ENCODE data around the gene ALPI. TPM values are rescaled to one million over a fixed set of nuclear protein-coding genes. Genes with fewer than 3 reads are reported as not detected.

ALPI gene
- total and polyA plus RNA-seq, 7 donors, result 0.05 to 0.14 TPM; not detected in 5

DNA sequence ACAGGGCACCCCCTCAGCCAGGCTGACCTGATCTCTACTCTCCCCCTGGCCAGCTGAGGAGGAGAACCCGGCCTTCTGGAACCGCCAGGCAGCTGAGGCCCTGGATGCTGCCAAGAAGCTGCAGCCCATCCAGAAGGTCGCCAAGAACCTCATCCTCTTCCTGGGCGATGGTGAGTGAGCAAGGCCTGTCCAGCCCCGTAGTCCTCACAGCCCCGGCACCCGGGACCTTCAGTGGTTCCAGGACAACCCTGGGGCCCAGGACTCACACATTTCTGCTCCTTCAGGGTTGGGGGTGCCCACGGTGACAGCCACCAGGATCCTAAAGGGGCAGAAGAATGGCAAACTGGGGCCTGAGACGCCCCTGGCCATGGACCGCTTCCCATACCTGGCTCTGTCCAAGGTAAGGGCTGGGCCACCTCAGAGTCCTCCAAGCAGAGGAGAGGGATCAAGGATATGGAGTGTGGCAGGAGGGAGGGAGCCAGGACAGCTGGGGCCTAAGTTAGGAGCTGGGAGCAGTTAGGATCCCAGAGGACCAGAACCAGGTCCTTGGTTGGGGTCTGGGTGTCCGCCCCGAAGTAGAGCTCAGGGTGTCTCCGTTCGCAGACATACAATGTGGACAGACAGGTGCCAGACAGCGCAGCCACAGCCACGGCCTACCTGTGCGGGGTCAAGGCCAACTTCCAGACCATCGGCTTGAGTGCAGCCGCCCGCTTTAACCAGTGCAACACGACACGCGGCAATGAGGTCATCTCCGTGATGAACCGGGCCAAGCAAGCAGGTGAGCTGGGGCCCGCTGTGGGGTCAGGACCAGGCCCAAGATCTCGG is 555 bp downstream of the ALPI start:
- intact Hi-C loops (cut with DNase I), result loop anchor here in 1 of 2 donors (5.0 kb wide), 1 partner anchor 61 kb away; no protein-coding TSS in a partner anchor
- no peak overlapping the region for H3K27ac ChIP-seq
- H3K9me3 ChIP-seq, result no peaks in the 10 kb centered on the region
- no peak for ATAC-seq
- DNase-seq, result peak in 1 of 2 donors; percentile 45
- no peaks in the 10 kb centered on the region for H3K4me1 ChIP-seq
- H3K4me3 ChIP-seq, result no peak overlapping the region
- no peaks in the 10 kb centered on the region for H3K36me3 ChIP-seq (ENCODE audit: insufficient read depth in 1 of 2, low read depth in 1 of 2)
- H3K27me3 ChIP-seq (ENCODE audit: insufficient read depth in 3 of 3, low read length in 2 of 3), result peaks cover 0 to 16% (median 0%) of the 10 kb centered on the region in 3 donors
- no peak for TF ChIP-seq CTCF (IDR thresholded peaks at IDR 0.05)
- 88 to 89% (median 88%) methylated on average over 27 of the region's 27 CpGs for WGBS, 3 donors

DNA sequence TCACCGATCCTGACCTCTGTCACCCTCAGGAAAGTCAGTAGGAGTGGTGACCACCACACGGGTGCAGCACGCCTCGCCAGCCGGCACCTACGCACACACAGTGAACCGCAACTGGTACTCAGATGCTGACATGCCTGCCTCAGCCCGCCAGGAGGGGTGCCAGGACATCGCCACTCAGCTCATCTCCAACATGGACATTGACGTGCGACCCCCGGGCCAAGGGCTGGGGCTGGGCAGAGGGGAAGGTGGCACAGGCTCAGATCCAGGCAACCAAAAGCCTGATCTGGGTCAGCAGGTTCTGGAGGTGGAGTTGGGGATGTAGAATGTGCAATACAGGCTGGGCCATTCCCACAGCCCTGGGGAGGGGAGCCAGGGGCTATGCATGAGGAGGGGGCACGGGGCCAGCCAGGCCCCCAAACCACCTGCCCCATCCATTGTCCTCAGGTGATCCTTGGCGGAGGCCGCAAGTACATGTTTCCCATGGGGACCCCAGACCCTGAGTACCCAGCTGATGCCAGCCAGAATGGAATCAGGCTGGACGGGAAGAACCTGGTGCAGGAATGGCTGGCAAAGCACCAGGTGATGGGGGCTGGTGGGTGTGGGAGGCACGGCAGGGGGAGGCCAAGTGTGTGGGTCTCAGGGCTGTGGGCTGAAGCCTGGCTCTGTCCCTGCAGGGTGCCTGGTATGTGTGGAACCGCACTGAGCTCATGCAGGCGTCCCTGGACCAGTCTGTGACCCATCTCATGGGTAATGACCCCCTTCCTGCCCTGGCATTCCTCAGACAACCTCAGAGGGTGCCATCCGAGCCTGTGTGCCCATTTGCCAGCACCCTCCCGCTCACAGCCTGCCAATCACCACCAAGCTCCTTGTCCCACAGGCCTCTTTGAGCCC is 1.4 kb downstream of the ALPI start:
- WGBS, 3 donors, result 79 to 85% (median 80%) methylated on average over 21 of the region's 21 CpGs
- Histone ChIP-seq H3K36me3 (ENCODE audit: insufficient read depth in 1 of 2, low read depth in 1 of 2) (no peaks in the 10 kb centered on the region), H3K4me1 (no peaks in the 10 kb centered on the region), H3K4me3 (no peak overlapping the region), H3K27ac (no peak overlapping the region), H3K9me3 (no peaks in the 10 kb centered on the region), H3K27me3 (ENCODE audit: insufficient read depth in 3 of 3, low read length in 2 of 3) (peaks cover 0 to 16% (median 0%) of the 10 kb centered on the region in 3 donors)
- no peak for DNase-seq
- ATAC-seq, result no peak
- intact Hi-C loops (cut with DNase I), result loop anchor here in 1 of 2 donors (5.0 kb wide), 1 partner anchor 60 kb away; no protein-coding TSS in a partner anchor
- no peak for TF ChIP-seq CTCF (IDR thresholded peaks at IDR 0.05)

DNA sequence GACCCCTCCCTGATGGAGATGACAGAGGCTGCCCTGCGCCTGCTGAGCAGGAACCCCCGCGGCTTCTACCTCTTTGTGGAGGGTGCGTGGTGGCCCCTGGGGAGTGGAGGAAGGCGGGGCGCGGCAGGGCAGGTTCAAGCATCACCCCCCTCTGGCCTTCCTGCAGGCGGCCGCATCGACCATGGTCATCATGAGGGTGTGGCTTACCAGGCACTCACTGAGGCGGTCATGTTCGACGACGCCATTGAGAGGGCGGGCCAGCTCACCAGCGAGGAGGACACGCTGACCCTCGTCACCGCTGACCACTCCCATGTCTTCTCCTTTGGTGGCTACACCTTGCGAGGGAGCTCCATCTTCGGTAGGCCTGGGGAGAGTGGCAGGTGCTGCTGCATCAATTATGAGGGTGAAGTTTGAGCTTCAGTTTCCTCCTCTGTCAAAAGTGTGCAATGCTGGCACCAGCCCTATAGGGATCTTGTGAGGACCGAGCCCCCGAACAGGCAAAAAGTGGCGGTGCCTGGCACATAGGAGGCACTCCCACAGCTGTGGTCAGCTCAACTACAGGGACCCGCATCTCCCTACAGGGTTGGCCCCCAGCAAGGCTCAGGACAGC is 2.2 kb downstream of the ALPI start:
- Histone ChIP-seq H3K27ac (no peak overlapping the region), H3K9me3 (no peaks in the 10 kb centered on the region), H3K4me3 (no peak overlapping the region), H3K4me1 (no peaks in the 10 kb centered on the region), H3K36me3 (ENCODE audit: insufficient read depth in 1 of 2, low read depth in 1 of 2) (no peaks in the 10 kb centered on the region), H3K27me3 (ENCODE audit: insufficient read depth in 3 of 3, low read length in 2 of 3) (peaks cover 0 to 16% (median 0%) of the 10 kb centered on the region in 3 donors)
- no peak for TF ChIP-seq CTCF (IDR thresholded peaks at IDR 0.05)
- intact Hi-C loops (cut with DNase I), result loop anchor here in 1 of 2 donors (5.0 kb wide), 1 partner anchor 59 kb away; no protein-coding TSS in a partner anchor
- ATAC-seq (no peak), DNase-seq (peak in 1 of 2 donors; percentile 17)
- 75 to 81% (median 80%) methylated on average over 25 of the region's 25 CpGs for WGBS, 3 donors

GRCh38 chr2:232458661-232459418 is 2.9 kb downstream of the ALPI start:
- peak in 1 of 2 donors; percentile 33 for DNase-seq
- 48 to 69% (median 58%) methylated on average over 45 to 56 of the region's 56 CpGs for WGBS, 3 donors
- no peak for TF ChIP-seq CTCF (IDR thresholded peaks at IDR 0.05)
- intact Hi-C loops (cut with DNase I), result loop anchor here in 1 of 2 donors (5.0 kb wide), 1 partner anchor 58 kb away; no protein-coding TSS in a partner anchor
- no peaks in the 10 kb centered on the region for H3K36me3 ChIP-seq (ENCODE audit: insufficient read depth in 1 of 2, low read depth in 1 of 2)
- H3K4me3 ChIP-seq, result no peak overlapping the region
- no peak for ATAC-seq
- H3K27me3 ChIP-seq (ENCODE audit: insufficient read depth in 3 of 3, low read length in 2 of 3), result peaks cover 0 to 16% (median 0%) of the 10 kb centered on the region in 3 donors
- no peak overlapping the region for H3K27ac ChIP-seq
- no peaks in the 10 kb centered on the region for H3K9me3 ChIP-seq
- H3K4me1 ChIP-seq, result no peaks in the 10 kb centered on the region

Data from psoas muscle (tissue), 8 donors.